ENCODE data around the gene ASF1B.
A peak's percentile ranks its signal among the peaks of the same experiment; 100 is the strongest.

ASF1B gene

DNA sequence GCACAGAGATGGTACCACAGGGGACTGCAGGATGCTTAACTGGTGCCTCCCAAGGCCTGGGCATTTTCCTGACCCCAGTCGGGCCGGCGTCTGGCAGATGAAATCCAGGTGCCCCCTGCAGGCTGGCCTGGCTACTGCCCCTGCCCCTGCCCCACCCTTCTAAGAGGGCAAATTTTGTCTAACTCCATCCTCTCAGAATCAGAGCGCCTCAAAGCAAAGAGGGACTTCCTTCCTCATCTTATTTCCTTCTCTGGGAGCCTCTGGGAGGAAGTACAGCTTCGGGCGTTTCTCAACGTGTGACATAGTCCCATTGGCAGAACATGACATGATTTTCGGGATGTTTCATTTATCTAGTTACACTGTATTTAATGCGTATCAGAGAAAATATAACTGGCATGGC lies 21.5 kb downstream of the ASF1B start:
- peak; percentile 61 to 71 for DNase-seq
- no peak for TF ChIP-seq POLR2A (IDR thresholded peaks at IDR 0.05; ENCODE audit: low read length)
- no peak for TF ChIP-seq GATA1 (IDR thresholded peaks at IDR 0.05; ENCODE audit: low read depth, low read length)

DNA sequence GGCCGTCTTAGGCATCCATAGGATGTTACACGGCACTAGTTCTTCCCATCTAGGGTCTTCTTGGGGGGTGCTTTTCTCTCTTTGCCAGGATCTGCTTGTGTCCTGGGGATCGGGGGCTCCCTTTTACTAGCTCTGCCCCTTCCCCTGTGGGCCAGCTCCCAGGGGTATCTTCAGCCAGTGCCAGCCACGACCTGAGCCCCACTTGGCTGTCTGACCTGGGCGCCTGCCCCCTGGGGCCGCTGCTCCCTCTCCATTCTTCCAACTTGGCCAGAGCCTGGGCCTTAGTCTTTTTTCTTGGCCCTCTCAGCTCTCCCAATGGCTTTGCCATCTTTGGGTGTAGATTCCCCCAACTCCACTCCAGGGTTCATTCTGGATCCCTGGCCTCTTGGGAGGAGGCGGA lies 21.9 kb downstream of the ASF1B start:
- no peak for TF ChIP-seq POLR2A (IDR thresholded peaks at IDR 0.05; ENCODE audit: low read length)
- TF ChIP-seq GATA1 (IDR thresholded peaks at IDR 0.05; ENCODE audit: low read depth, low read length) = no peak
- no peak for DNase-seq

DNA sequence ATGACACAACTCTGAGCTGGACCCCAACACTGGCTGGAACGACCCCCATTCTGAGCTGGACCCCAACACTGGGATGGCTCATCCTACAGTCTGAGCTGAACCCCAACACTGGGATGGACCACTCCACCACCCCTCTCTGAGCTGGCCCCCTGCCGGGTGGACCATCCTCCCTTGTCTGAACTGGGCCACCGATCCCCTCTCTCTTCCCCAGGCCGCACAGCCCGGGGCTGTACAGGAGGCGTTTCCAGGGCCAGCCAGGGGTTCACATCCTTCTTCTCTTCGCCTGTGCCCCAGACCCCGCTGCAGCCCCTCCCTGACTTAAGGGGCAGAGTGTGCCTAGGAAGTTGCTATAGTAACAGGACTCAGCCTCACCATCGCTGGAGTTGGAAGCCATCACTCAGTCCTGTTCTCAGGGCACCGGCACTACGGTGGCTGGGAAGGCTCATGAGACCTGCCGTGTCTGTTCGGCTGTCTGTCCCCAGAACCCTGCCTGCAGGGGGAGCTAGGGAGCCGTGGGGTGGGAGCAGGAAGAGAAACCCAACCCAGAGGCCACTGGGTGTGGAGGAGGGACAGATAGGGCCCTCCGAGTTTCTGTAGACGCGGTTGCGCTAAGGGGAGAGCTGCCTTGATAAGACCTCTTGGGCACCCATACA lies 22.5 kb downstream of the ASF1B start:
- DNase-seq = peak; percentile 77 to 80
- TF ChIP-seq GATA1 (IDR thresholded peaks at IDR 0.05; ENCODE audit: low read depth, low read length) = no peak
- no peak for TF ChIP-seq POLR2A (IDR thresholded peaks at IDR 0.05; ENCODE audit: low read length)

DNA sequence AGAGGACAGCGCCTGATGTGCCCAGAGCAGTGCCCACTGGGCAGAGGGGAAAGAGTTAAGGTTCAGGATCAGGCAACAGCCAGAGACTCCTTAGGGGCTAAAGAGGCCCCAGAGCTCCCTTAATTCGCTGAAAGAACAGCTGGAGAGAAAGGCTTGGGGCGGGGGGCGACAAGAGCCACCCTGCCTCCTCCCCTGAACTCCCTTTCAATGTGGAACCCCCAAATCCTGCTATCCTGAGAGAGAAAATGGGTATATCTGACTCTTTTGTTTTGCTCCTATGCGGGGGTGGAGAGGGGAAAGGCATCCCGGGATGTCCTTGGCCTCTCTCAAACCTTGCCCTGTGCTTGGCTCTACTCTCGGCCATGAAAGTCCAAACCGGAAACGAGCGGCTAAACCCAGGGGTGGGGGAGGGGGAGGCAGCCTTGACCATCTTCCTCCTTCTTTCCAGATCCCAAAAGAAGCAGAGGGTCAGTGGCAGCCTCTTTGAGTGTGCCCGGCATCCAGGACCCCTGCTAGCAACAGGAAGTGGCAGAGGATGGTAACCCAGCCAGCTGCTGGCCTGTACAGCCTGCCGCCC lies 23.5 kb downstream of the ASF1B start:
- no peak for TF ChIP-seq GATA1 (IDR thresholded peaks at IDR 0.05; ENCODE audit: low read depth, low read length)
- no peak for TF ChIP-seq POLR2A (IDR thresholded peaks at IDR 0.05; ENCODE audit: low read length)
- no peak for DNase-seq

DNA sequence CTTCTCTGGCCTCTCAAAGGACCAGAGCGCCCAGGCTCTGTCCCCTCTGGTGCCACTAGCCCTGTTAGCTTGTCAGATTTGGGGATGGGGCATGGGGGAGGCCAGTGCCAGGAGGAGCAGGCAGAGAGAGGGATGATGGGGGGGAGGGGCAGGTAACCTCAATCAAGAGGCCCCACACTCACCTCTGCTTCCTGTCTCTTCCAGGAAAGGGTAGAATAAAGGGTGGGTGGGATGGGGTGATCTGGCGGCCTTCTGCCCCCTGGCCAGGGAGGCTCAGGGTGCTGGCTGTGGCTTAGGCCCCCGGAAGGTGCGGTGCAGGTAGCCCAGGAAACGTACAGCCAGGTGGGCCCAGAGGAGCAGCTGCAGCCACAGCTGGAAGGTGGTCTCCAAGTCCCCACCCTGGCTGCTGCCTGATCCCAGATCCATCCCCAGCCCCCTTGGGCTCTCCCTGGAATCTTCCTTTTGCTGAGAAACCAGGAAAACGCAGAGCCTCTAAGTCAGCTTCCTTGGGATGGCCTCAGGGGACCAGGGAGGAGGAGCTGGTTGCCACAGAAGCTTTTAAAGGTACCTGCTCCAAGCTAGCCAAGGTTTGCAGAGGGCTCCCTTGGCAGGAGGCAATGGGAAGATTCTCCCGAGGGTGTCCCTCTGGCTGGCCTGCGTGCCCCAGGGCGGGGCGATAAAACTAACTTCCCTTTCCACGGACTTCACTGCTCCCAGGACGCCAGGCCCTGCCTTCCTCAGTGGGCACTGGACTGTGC lies 24.2 kb downstream of the ASF1B start:
- TF ChIP-seq GATA1 (IDR thresholded peaks at IDR 0.05; ENCODE audit: low read depth, low read length) (no peak), POLR2A (IDR thresholded peaks at IDR 0.05; ENCODE audit: low read length) (no peak)
- no peak for DNase-seq

DNA sequence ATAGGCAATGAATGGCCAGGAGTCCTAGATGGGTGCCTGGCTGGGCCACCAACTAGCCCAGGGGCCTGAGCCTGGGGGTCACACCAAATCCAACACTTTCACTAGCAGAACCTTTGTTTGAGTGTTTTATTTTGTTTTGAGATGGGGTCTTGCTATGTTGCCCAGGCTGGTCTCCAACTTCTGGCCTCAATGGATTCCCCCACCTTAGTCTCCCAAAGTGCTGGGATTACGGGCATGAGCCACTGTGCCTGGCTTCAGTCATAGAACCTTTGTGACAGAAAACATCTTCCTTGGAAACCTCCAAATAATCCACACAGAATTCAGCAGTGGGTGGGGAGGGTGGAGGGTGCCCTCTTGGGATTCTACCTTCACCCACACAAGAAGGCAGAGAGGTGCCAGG lies 24.9 kb downstream of the ASF1B start:
- TF ChIP-seq POLR2A (IDR thresholded peaks at IDR 0.05; ENCODE audit: low read length) = no peak
- TF ChIP-seq GATA1 (IDR thresholded peaks at IDR 0.05; ENCODE audit: low read depth, low read length) = no peak
- no peak for DNase-seq

DNA sequence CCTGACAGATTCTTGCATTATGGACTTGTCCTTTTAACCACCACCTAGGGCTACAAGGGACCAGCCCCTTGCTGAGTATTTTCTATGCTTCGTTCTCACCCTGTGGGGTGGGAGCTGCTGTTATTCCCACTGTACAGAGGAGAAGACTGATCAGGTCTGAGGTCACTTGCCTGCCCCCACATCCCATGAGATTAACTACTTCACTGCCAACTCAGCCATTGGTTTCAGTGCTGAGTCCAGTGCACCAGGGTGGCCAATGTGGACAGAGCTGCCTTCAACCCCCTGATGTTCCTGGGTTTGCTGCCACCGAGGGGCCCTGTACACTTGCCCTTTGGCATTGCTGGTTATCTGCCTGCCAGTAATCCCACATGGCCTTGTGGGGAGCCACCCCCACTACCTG lies 25.7 kb downstream of the ASF1B start:
- DNase-seq = no peak
- no peak for TF ChIP-seq POLR2A (IDR thresholded peaks at IDR 0.05; ENCODE audit: low read length)
- TF ChIP-seq GATA1 (IDR thresholded peaks at IDR 0.05; ENCODE audit: low read depth, low read length) = no peak

DNA sequence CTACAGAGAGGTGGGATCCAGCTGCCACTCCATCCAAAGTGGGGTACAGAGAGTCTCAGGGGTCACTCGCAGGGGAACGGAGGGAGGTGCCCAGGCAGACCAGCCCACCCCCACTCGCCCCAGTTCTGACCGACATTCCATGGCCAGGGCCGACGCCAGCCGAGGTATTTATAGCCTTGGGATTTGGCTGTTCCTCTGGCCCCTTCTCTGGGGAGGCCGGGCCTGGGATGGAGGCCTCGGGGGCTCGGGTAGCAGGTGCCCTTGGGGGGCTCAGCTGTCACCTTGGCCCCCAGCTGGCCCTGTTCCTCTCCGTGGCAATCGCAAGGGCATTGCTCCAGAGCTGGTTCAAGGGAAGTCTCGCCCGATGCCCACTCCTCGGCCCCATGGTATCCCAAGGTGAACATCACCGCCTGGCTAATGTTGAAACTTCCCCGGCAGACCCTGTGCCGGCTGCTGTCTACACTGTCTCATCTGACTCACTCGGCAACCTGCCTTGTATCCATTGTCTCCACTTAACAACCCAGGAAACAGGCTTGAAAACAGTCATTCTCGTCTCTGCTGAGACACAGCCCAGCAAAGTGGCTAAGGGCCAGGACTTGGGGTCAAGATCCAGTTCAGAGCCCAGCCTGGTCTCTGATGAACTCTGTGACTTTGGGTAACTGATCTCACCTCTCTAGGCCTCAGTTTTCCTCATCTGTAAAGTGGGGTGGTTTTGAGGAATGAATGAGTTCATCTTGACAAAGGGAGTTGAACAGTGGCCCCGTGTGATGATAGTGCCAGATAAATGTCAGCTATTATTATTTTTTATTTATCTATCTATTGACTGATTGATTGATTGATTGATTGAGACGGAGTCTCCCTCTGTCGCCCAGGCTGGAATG lies 28.6 kb downstream of the ASF1B start:
- no peak for DNase-seq

DNA sequence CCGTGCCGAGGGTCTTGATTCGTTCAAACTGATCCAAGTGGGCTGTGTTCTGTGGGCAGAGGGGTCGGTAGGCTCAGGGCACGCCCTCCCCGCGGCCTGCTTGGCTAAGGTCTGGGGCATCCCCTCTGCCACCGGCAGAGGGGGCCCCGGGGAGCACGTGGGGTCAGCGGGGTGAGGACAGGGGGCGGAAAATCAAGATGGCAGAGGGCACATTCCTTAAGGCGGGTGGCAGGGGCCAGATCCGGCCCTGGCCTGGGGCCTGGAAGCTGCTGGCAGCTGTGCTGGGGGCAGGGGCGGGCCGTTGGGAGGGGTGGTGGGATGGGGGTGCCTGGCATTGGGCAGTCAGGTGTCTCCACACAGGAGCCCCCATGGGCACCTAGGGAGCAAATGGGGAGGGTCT lies 29.5 kb downstream of the ASF1B start:
- no peak for DNase-seq

More for the DNA sequence above, 28.6 kb downstream of the ASF1B start:
- TF ChIP-seq GATA1 (IDR thresholded peaks at IDR 0.05; ENCODE audit: low read depth, low read length) = no peak
- TF ChIP-seq POLR2A (IDR thresholded peaks at IDR 0.05; ENCODE audit: low read length) = no peak

DNA sequence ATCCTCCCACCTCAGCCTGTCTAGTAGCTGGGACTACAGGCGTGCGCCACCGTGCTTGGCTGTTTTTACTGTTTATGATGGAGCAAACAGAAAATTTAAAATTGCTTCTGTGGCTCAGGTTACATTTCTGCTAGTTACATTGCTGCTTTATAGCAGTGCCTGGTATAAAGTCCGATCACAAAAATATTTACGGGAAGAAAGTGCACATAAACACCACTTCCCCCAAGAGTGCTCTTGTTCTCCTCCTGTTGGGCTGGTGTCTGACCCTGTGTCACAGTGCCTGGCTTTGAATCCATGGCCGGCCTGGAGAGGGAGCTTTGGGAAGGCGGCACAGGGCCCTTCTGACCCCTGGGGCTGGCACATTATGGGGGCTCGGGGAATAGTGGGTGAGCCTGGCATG lies 30.7 kb downstream of the ASF1B start:
- TF ChIP-seq GATA1 (IDR thresholded peaks at IDR 0.05; ENCODE audit: low read depth, low read length) = no peak
- no peak for TF ChIP-seq POLR2A (IDR thresholded peaks at IDR 0.05; ENCODE audit: low read length)
- DNase-seq = no peak

More for the DNA sequence above, 29.5 kb downstream of the ASF1B start:
- TF ChIP-seq POLR2A (IDR thresholded peaks at IDR 0.05; ENCODE audit: low read length) (no peak), GATA1 (IDR thresholded peaks at IDR 0.05; ENCODE audit: low read depth, low read length) (no peak)

DNA sequence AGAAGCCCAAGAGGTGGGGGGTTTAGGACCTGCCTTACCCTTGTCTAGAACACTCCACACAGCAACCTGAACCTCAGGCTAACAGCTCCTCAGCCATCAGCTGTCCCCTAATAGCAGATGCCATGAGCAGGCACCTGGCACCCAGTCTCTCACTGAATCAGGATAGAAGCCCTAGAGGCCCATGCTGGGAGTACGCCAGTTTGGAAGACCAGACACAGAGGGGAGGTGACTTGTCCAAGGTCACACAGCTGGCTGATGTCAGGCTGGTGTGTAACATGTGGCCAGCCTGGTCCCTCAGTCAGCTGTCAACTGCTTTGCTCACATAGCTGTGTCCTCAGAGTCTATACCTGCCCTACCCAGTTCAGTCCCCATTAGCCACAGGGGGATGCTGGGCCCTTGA lies 33.1 kb downstream of the ASF1B start:
- TF ChIP-seq GATA1 (IDR thresholded peaks at IDR 0.05; ENCODE audit: low read depth, low read length) (no peak), POLR2A (IDR thresholded peaks at IDR 0.05; ENCODE audit: low read length) (no peak)
- peak in 1 of 2 experiments; percentile 37 for DNase-seq

DNA sequence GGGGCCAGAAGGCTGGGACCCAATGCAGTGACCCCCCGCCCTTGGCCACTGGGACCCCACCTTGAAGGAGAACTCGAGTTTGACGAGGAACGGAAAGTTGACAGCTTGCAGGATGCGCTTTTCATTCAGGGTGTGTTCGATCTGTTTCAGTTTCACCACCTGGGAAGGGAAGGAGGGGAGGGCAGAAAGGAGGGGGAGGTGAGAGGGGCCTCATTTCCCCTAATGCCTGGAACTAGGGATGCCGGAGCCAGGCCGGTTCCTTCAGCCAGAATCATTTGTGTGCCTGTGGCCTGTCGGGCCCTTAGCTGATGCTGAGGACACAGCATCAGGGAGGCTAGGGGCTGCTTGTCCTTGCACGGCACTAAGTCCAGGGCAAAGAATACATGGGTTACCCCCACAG lies 33.6 kb downstream of the ASF1B start:
- DNase-seq = no peak
- TF ChIP-seq GATA1 (IDR thresholded peaks at IDR 0.05; ENCODE audit: low read depth, low read length) (no peak), POLR2A (IDR thresholded peaks at IDR 0.05; ENCODE audit: low read length) (no peak)

DNA sequence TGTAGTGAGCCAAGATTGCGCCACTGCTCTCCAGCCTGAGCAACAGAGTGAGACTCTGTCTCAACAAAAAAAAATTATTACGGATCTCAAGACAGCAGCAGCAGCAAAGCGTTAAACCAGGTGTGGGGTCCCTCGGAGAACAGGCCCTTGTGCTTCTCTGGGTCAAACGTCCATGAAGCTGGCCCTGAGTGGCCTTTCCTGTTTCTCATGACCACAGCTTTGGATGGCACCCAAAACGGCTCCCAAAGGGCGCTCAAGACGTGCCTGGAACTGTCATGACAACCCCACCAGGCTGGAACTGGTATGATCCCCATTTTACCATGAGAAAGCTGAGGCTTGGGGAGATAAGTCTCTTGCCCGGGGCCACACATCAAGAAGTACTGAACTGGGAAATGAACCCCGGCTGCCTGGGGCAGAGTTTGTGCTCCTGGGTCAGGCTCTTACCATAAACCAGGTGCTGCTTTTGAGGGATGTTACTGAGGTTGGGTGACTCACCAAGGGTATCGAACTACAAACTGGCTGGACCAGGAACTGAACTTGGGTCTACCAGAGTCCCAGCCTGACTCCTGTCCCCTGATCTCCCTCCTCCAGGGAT lies 34.2 kb downstream of the ASF1B start:
- no peak for TF ChIP-seq POLR2A (IDR thresholded peaks at IDR 0.05; ENCODE audit: low read length)
- TF ChIP-seq GATA1 (IDR thresholded peaks at IDR 0.05; ENCODE audit: low read depth, low read length) = no peak
- no peak for DNase-seq
